B cell (primary cell): ENCODE results near the gene SOHLH1.

Experiments
- EZH2 ChIP-seq: IDR thresholded peaks from 2 replicates; pipeline ENCODE4 v1.6.1; 2012; ENCODE audit warnings: borderline replicate concordance, low read depth, mild to moderate bottlenecking, moderate library complexity, low read length; ENCODE audit not compliant: insufficient read depth, poor library complexity, severe bottlenecking
- TF ChIP-seq, protein P1 (sequence below): fragments of 200-600 bp; IDR thresholded peaks from one replicate; pipeline ENCODE4 v1.8.0; 2022; ENCODE audit warnings: antibody characterized with exemption, mild to moderate bottlenecking

DNA sequence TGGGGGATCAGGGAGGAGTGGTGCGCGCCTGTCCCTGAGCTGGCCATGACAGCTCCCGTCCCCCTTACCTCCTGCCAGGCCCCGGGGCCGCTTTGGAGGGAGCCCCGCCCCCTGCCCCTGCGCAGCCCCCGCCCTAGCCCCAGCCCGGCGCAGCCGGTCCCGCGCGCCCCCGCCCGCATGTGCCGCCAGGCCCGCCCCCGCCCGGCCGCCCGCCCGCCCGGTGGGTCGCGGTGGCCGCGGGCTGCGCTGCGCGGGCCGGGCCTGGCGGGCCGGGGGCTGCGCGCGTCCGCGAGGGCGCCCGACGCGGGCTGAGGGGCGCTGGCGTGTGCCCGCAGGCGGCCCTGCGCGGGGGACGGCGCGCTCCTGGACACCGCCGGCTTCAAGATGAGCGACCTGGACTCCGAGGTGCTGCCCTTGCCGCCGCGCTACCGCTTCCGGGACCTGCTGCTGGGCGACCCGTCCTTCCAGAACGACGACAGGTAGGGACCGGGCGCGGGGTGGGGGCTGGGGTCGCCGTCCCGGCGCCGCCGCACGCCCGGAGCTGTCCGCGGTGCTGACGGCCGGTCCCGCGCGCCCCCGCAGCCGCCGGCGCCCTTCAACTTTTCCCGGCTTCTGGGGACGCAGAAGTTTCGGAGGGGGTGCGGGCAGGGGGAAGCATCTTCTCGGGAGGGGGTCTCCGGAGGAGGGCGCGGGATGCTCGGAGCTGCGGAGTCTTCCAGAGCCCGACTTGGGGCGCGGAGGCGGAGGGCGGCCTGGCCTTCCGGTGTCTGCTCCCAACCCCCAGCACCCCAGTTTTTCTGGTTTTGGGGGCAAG lies 15.2 kb upstream of the SOHLH1 start:
- TF ChIP-seq, protein P1, sequence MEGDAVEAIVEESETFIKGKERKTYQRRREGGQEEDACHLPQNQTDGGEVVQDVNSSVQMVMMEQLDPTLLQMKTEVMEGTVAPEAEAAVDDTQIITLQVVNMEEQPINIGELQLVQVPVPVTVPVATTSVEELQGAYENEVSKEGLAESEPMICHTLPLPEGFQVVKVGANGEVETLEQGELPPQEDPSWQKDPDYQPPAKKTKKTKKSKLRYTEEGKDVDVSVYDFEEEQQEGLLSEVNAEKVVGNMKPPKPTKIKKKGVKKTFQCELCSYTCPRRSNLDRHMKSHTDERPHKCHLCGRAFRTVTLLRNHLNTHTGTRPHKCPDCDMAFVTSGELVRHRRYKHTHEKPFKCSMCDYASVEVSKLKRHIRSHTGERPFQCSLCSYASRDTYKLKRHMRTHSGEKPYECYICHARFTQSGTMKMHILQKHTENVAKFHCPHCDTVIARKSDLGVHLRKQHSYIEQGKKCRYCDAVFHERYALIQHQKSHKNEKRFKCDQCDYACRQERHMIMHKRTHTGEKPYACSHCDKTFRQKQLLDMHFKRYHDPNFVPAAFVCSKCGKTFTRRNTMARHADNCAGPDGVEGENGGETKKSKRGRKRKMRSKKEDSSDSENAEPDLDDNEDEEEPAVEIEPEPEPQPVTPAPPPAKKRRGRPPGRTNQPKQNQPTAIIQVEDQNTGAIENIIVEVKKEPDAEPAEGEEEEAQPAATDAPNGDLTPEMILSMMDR = no peak
- no peak for TF ChIP-seq EZH2
